ENCODE results near the gene CLSTN3.

DNA sequence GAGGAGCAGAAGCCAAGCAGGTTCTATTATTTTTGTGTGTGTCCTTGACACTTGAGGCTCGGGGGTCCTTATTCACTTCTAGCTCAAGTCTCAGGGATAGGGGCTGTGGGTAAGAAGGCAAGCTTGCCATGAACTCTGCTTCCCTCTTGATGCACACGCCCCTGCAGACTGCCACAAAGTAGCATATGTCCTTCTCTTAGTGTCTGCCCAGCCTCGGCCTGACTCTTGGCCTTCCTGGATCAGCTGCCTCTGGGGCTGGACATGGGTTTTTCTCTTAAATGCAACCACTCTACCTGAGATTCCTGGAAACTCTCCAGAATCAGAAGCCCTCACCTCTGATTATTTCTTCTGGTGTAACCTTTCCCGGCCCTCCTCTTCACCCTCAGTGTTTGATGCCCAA, 31.2 kb downstream of the CLSTN3 start:
- TF ChIP-seq POLR2A (IDR thresholded peaks at IDR 0.05) = no peak
- TF ChIP-seq, protein P1, sequence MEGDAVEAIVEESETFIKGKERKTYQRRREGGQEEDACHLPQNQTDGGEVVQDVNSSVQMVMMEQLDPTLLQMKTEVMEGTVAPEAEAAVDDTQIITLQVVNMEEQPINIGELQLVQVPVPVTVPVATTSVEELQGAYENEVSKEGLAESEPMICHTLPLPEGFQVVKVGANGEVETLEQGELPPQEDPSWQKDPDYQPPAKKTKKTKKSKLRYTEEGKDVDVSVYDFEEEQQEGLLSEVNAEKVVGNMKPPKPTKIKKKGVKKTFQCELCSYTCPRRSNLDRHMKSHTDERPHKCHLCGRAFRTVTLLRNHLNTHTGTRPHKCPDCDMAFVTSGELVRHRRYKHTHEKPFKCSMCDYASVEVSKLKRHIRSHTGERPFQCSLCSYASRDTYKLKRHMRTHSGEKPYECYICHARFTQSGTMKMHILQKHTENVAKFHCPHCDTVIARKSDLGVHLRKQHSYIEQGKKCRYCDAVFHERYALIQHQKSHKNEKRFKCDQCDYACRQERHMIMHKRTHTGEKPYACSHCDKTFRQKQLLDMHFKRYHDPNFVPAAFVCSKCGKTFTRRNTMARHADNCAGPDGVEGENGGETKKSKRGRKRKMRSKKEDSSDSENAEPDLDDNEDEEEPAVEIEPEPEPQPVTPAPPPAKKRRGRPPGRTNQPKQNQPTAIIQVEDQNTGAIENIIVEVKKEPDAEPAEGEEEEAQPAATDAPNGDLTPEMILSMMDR (IDR thresholded peaks at IDR 0.05) = no peak
